T-cell (primary cell): ENCODE results near the gene PDP2. TPM values are rescaled to one million over a fixed set of nuclear protein-coding genes. Genes with fewer than 3 reads are reported as not detected.

Experiments
- ATAC-seq, 4 experiments: fragments of 200-7000 bp in 3 of 4; fragments of 150-1000 bp in 1 of 4; cut with Tn5 transposase; replicated peaks in 1 of 4; 1 replicate in 3 of 4; 2 replicates in 1 of 4; pipeline ENCODE4 v1.10.0; 2021; ENCODE audit warnings: moderate library complexity in 3 of 4, mild to moderate bottlenecking in 2 of 4, moderate number of reproducible peaks in 1 of 4
- CTCF ChIA-PET, 2 donors: fragments of 300-600 bp; sonication (Branson Sonifier 250); formaldehyde crosslinking; loops; one replicate each; lab custom pipeline; 2022; ENCODE audit warnings: antibody characterized with exemption in 2 of 2; lab: Charles Lee
- POLR2A ChIA-PET, 2 donors: fragments of 300-600 bp; sonication (Branson Sonifier 250); formaldehyde crosslinking; loops; one replicate each; lab custom pipeline; 2022; ENCODE audit warnings: antibody characterized with exemption in 2 of 2; lab: Charles Lee
- DNase-seq, 35 experiments: peaks; one replicate each; pipeline versions ENCODE4 v3.0.0 to v3.0.0-alpha.2; 2013 to 2023
- H3K27ac ChIP-seq: one replicate; pipeline ENCODE4 v1.5.1; 2013; ENCODE audit warnings: low read length
- H3K27me3 ChIP-seq, 2 experiments: replicated peaks in 1 of 2; 1 replicate in 1 of 2; 2 replicates in 1 of 2; pipeline versions ENCODE4 v1.6.1 to v1.7.0; 2013; ENCODE audit warnings: low read length in 1 of 2, mixed read lengths in 1 of 2; ENCODE audit not compliant: control insufficient read depth in 2 of 2, insufficient read depth in 2 of 2; ENCODE audit errors: extremely low read depth in 1 of 2
- H3K36me3 ChIP-seq, 2 donors: 1 replicate in 1 of 2; 2 replicates in 1 of 2; pipeline versions ENCODE4 v1.6.1 to v1.7.0; 2013; ENCODE audit warnings: low read length in 1 of 2; ENCODE audit not compliant: control insufficient read depth in 2 of 2, insufficient read depth in 1 of 2; ENCODE audit errors: extremely low read depth in 1 of 2
- H3K4me1 ChIP-seq, 2 experiments: 1 replicate in 1 of 2; 2 replicates in 1 of 2; pipeline versions ENCODE4 v1.6.1 to v1.7.0; 2013; ENCODE audit warnings: low read length in 2 of 2, mixed read lengths in 1 of 2; ENCODE audit not compliant: insufficient read depth in 2 of 2, control insufficient read depth in 1 of 2; ENCODE audit errors: extremely low read depth in 1 of 2
- H3K4me3 ChIP-seq, 2 donors: 1 replicate in 1 of 2; 2 replicates in 1 of 2; pipeline versions ENCODE4 v1.5.1 to v1.7.0; 2013; ENCODE audit warnings: mild to moderate bottlenecking in 2 of 2, low read length in 1 of 2, moderate library complexity in 1 of 2; ENCODE audit not compliant: control insufficient read depth in 1 of 2; ENCODE audit errors: extremely low read depth in 1 of 2
- H3K9me3 ChIP-seq: 2 replicates; pipeline ENCODE4 v1.7.0; 2013
- H3K27ac Mint-ChIP-seq, 2 donors: one replicate each; pipeline ENCODE4 v1.8.0; 2020 to 2021; ENCODE audit warnings: mild to moderate bottlenecking in 2 of 2, mixed read lengths in 2 of 2
- H3K27me3 Mint-ChIP-seq, 2 donors: one replicate each; pipeline ENCODE4 v1.8.0; 2021 to 2022; ENCODE audit warnings: mixed read lengths in 2 of 2
- H3K36me3 Mint-ChIP-seq: one replicate; pipeline ENCODE4 v1.8.0; 2021; ENCODE audit warnings: mixed read lengths
- H3K4me1 Mint-ChIP-seq, 3 donors: one replicate each; pipeline ENCODE4 v1.8.0; 2020 to 2022; ENCODE audit warnings: mixed read lengths in 3 of 3, mild to moderate bottlenecking in 1 of 3
- H3K4me3 Mint-ChIP-seq, 3 donors: one replicate each; pipeline ENCODE4 v1.8.0; 2020 to 2022; ENCODE audit warnings: mild to moderate bottlenecking in 3 of 3, mixed read lengths in 3 of 3, moderate library complexity in 3 of 3
- H3K9me3 Mint-ChIP-seq, 3 donors: one replicate each; pipeline ENCODE4 v1.8.0; 2020 to 2022; ENCODE audit warnings: mixed read lengths in 3 of 3
- WGBS: methylation state at CpG from one replicate; pipeline ENCODE4 v1.1.5; 2013; ENCODE audit warnings: missing lambda C conversion rate; ENCODE audit not compliant: insufficient coverage; 5-methylcytosine and 5-hydroxymethylcytosine counted together
- total RNA-seq, 35 experiments: library from RNA in 6 of 35; stranded (reverse) in 6 of 35; fragments of 120-200 nt in 1 of 35; gene quantifications; one replicate each; pipeline versions ENCODE4 v1.2.1 to v1.2.4 and lab custom pipeline; 2013 to 2026

The PDP2 gene
- total RNA-seq, 5 donors from 2014 or later (not counting 1 experiment from before 2014, with no cell fraction given) = 7.1 to 16.5 (median 12.5) TPM

GRCh38 chr16:66936462-66936861 lies 56.1 kb downstream of the PDP2 start:
- Histone ChIP-seq H3K4me1 (peaks cover 7 to 52% of the 10 kb centered on the region in 2 experiments), H3K9me3 (no peaks in the 10 kb centered on the region), H3K4me3 (no peak overlapping the region), H3K27me3 (no peaks in the 10 kb centered on the region), H3K27ac (no peak overlapping the region), H3K36me3 (peaks cover 13 to 43% of the 10 kb centered on the region in 2 donors)
- no peaks in the 10 kb centered on the region for H3K9me3 Mint-ChIP-seq
- peak overlapping the region; percentile 96 to 98 (median 97) for H3K4me3 Mint-ChIP-seq
- CTCF ChIA-PET = no interaction called here
- WGBS = 90% methylated on average over 6 of the region's 6 CpGs
- peaks cover 25% of the 10 kb centered on the region for H3K36me3 Mint-ChIP-seq
- DNase-seq = no peak
- H3K27ac Mint-ChIP-seq = peak overlapping the region; percentile 52 to 83
- POLR2A ChIA-PET = no interaction called here
- H3K27me3 Mint-ChIP-seq = no peaks in the 10 kb centered on the region
- no peak for ATAC-seq
- peaks cover 54 to 64% (median 54%) of the 10 kb centered on the region in 3 donors for H3K4me1 Mint-ChIP-seq

- POLR2A ChIA-PET = interaction anchor here in 1 of 2 donors (0.5 to 0.6 kb wide), 2 partner anchors 8 to 259 kb away, joined by 4 read pairs; no protein-coding TSS in a partner anchor
- Histone ChIP-seq H3K27ac (no peak overlapping the region), H3K4me3 (no peak overlapping the region), H3K9me3 (no peaks in the 10 kb centered on the region), H3K36me3 (peaks cover 15 to 44% of the 10 kb centered on the region in 2 donors), H3K27me3 (no peaks in the 10 kb centered on the region), H3K4me1 (peaks cover 7 to 51% of the 10 kb centered on the region in 2 experiments)
- Mint-ChIP-seq H3K4me3 (peak overlapping the region; percentile 96 to 98 (median 97)), H3K36me3 (peaks cover 26% of the 10 kb centered on the region), H3K27me3 (no peaks in the 10 kb centered on the region), H3K27ac (peak overlapping the region; percentile 52 to 83), H3K9me3 (no peaks in the 10 kb centered on the region), H3K4me1 (peaks cover 49 to 59% (median 49%) of the 10 kb centered on the region in 3 donors)
- no peak for DNase-seq
- ATAC-seq = no peak
- WGBS = 95% methylated on average over 2 of the region's 4 CpGs
- CTCF ChIA-PET = no interaction called here
These were observed 56.7 kb downstream of the PDP2 start for GRCh38 chr16:66936889-66937554.

- H3K27me3 Mint-ChIP-seq = no peaks in the 10 kb centered on the region
- Histone ChIP-seq H3K4me1 (peaks cover 7 to 43% of the 10 kb centered on the region in 2 experiments), H3K4me3 (no peak overlapping the region), H3K36me3 (peaks cover 13 to 50% of the 10 kb centered on the region in 2 donors), H3K9me3 (no peaks in the 10 kb centered on the region), H3K27ac (no peak overlapping the region), H3K27me3 (no peaks in the 10 kb centered on the region)
- ATAC-seq (no peak), DNase-seq (no peak)
- H3K36me3 Mint-ChIP-seq = peaks cover 27% of the 10 kb centered on the region
- ChIA-PET POLR2A (interaction anchor here in 1 of 2 donors (0.5 to 0.7 kb wide), 3 partner anchors 117 to 1523 kb away, joined by 3 to 4 read pairs (median 3); no protein-coding TSS in a partner anchor), CTCF (no interaction called here)
- 100% methylated on average over 5 of the region's 10 CpGs for WGBS
- H3K4me1 Mint-ChIP-seq = peaks cover 41 to 51% (median 42%) of the 10 kb centered on the region in 3 donors
- peak overlapping the region in 1 of 3 donors; percentile 18 for H3K4me3 Mint-ChIP-seq
- H3K27ac Mint-ChIP-seq = no peak overlapping the region
- no peaks in the 10 kb centered on the region for H3K9me3 Mint-ChIP-seq
These were observed 57.5 kb downstream of the PDP2 start for GRCh38 chr16:66937725-66938337.

GRCh38 chr16:66939366-66939765 lies 59.1 kb downstream of the PDP2 start:
- ChIA-PET POLR2A (no interaction called here), CTCF (interaction anchor here in 1 of 2 donors (0.6 kb wide), 1 partner anchor 163 kb away, joined by 3 read pairs; no protein-coding TSS in a partner anchor)
- peaks cover 25 to 35% (median 28%) of the 10 kb centered on the region in 3 donors for H3K4me1 Mint-ChIP-seq
- no peaks in the 10 kb centered on the region for H3K9me3 Mint-ChIP-seq
- H3K27ac Mint-ChIP-seq = no peak overlapping the region
- Histone ChIP-seq H3K36me3 (peaks cover 13 to 58% of the 10 kb centered on the region in 2 donors), H3K4me3 (no peak overlapping the region), H3K27me3 (no peaks in the 10 kb centered on the region), H3K4me1 (peaks cover 2 to 32% of the 10 kb centered on the region in 2 experiments), H3K9me3 (no peaks in the 10 kb centered on the region), H3K27ac (no peak overlapping the region)
- no peaks in the 10 kb centered on the region for H3K27me3 Mint-ChIP-seq
- ATAC-seq (no peak), DNase-seq (no peak)
- H3K4me3 Mint-ChIP-seq = no peak overlapping the region
- H3K36me3 Mint-ChIP-seq = peaks cover 30% of the 10 kb centered on the region

GRCh38 chr16:66940236-66940635 lies 59.9 kb downstream of the PDP2 start:
- peaks cover 30% of the 10 kb centered on the region for H3K36me3 Mint-ChIP-seq

More at GRCh38 chr16:66940236-66940635, 59.9 kb downstream of the PDP2 start:
- no peaks in the 10 kb centered on the region for H3K27me3 ChIP-seq
- ChIA-PET POLR2A (no interaction called here), CTCF (no interaction called here)
- H3K4me3 ChIP-seq = no peak overlapping the region
- H3K4me3 Mint-ChIP-seq = no peak overlapping the region
- ATAC-seq = no peak
- DNase-seq = no peak
- WGBS = 98% methylated on average over 16 of the region's 16 CpGs
- peaks cover 13 to 58% of the 10 kb centered on the region in 2 donors for H3K36me3 ChIP-seq
- H3K4me1 ChIP-seq = peaks cover 2 to 24% of the 10 kb centered on the region in 2 experiments
- H3K4me1 Mint-ChIP-seq = peaks cover 17 to 29% (median 24%) of the 10 kb centered on the region in 3 donors
- H3K9me3 ChIP-seq = no peaks in the 10 kb centered on the region
- H3K27ac Mint-ChIP-seq = no peak overlapping the region
- no peak overlapping the region for H3K27ac ChIP-seq
- H3K27me3 Mint-ChIP-seq = no peaks in the 10 kb centered on the region
- H3K9me3 Mint-ChIP-seq = no peaks in the 10 kb centered on the region
